Smooth muscle cell (in vitro differentiated cells): ENCODE results near the gene ABCG1. TPM values are rescaled to one million over a fixed set of nuclear protein-coding genes. Genes with fewer than 3 reads are reported as not detected.

Source experiments
- DNase-seq: peaks from one replicate; lab custom pipeline; 2025; ENCODE audit not compliant: unreplicated experiment; lab: John Stamatoyannopoulos, UW
- H2AFZ ChIP-seq: fragments of 200-600 bp; sonication (generic); 2 replicates; pipeline ENCODE4 v1.6.0; 2016; ENCODE audit warnings: antibody characterized with exemption, low read depth, mild to moderate bottlenecking
- H3F3A ChIP-seq: fragments of 200-600 bp; sonication (generic); 2 replicates; pipeline ENCODE4 v1.6.0; 2017; ENCODE audit warnings: antibody characterized with exemption, low read depth
- H3K27ac ChIP-seq: fragments of 200-600 bp; sonication (generic); 2 replicates; pipeline ENCODE4 v1.5.1; 2016; ENCODE audit warnings: low read depth, mild to moderate bottlenecking
- H3K27me3 ChIP-seq: fragments of 200-600 bp; sonication (generic); 2 replicates; pipeline ENCODE4 v1.6.1; 2016; ENCODE audit warnings: low read depth, mild to moderate bottlenecking
- H3K36me3 ChIP-seq: fragments of 200-600 bp; sonication (generic); 2 replicates; pipeline ENCODE4 v1.5.1; 2016; ENCODE audit warnings: low read depth
- H3K4me1 ChIP-seq: fragments of 200-600 bp; sonication (generic); 2 replicates; pipeline ENCODE4 v1.5.1; 2016; ENCODE audit warnings: low read depth
- H3K4me2 ChIP-seq: fragments of 200-600 bp; sonication (generic); 2 replicates; pipeline ENCODE4 v1.6.0; 2016; ENCODE audit warnings: mild to moderate bottlenecking
- H3K4me3 ChIP-seq: fragments of 200-600 bp; sonication (generic); 2 replicates; pipeline ENCODE4 v1.5.1; 2016; ENCODE audit warnings: mild to moderate bottlenecking
- H3K79me2 ChIP-seq: fragments of 200-600 bp; sonication (generic); 2 replicates; pipeline ENCODE4 v1.6.0; 2016; ENCODE audit warnings: low read depth, mild to moderate bottlenecking
- H3K9ac ChIP-seq: fragments of 200-600 bp; sonication (generic); 2 replicates; pipeline ENCODE4 v1.6.0; 2016; ENCODE audit warnings: low read depth
- H3K9me3 ChIP-seq: fragments of 200-600 bp; sonication (generic); replicated peaks from 2 replicates; pipeline ENCODE4 v1.5.1; 2016; ENCODE audit warnings: low read depth
- H4K20me1 ChIP-seq: fragments of 200-600 bp; sonication (generic); 2 replicates; pipeline ENCODE4 v1.6.0; 2016; ENCODE audit warnings: low read depth
- WGBS: methylation state at CpG from one replicate; pipeline ENCODE4 v1.1.7; 2016; ENCODE audit warnings: low lambda C conversion rate; 5-methylcytosine and 5-hydroxymethylcytosine counted together
- polyA plus RNA-seq: library from polyadenylated mRNA; unstranded; fragments of >200 nt; fragmentation: Nextera tagmentation; extraction: Ambion mirVana; gene quantifications from 2 replicates; pipeline ENCODE4 v1.2.1, GENCODE V29; 2016
- total RNA-seq: library from RNA; depleted of rRNA; stranded (reverse); fragments of >200 nt; gene quantifications from 2 replicates; pipeline ENCODE4 v1.2.3, GENCODE V29; 2014
- TF ChIP-seq, protein P1 (sequence below): fragments of 200-600 bp; sonication (generic); IDR thresholded peaks from 2 replicates; pipeline ENCODE4 v1.5.1; 2017; ENCODE audit warnings: borderline replicate concordance, mild to moderate bottlenecking, antibody characterized with exemption; ENCODE audit not compliant: insufficient read depth, poor library complexity, severe bottlenecking

The ABCG1 gene
- total and polyA plus RNA-seq, 2 experiments from 2014 or later = 0.55 to 2.9 TPM

DNA sequence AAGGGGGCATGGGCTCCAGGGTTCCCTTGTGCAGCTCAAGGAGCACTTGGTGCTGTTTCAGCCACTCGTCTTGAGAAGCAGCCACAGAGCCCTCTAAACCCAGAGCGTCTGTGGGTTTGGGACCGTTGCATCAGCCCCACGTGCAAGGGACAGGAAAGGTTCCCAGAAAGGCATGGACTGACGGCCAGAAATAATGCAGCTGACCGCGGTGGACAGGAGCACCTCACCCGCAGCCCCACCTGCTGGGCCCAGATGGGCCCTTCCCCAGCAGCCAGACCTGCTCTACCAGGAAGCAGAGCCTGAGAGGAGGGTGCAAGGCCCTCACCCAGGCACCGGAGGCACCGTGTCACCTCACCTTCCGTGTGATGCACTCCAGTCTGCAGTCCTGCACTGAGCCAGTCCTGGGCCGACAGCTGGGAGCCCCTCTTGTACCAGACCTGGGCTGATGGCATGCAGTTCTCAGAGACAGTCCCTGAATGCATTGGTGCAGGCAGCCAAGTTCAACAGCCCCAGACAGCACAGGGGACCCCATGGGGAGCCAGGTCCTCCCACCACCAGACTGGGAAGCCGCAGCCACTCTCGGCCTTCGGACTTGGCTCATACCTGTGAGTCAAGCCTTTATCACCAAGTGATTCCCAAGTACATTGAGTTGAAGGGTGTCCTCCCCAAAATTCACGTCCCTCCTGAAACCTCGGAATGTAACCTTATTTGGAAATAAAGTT is 101.1 kb downstream of the ABCG1 start:
- Histone ChIP-seq H3K79me2 (no peaks in the 10 kb centered on the region), H3K36me3 (no peaks in the 10 kb centered on the region), H4K20me1 (no peaks in the 10 kb centered on the region), H3K4me3 (no peak overlapping the region), H3K9ac (no peak overlapping the region), H3K9me3 (no peaks in the 10 kb centered on the region), H3K27me3 (no peaks in the 10 kb centered on the region), H2AFZ (no peak overlapping the region), H3K27ac (no peak overlapping the region), H3K4me2 (no peak overlapping the region), H3F3A (no peaks in the 10 kb centered on the region), H3K4me1 (peaks cover 8% of the 10 kb centered on the region)
- 91% methylated on average over 17 of the region's 17 CpGs for WGBS
- TF ChIP-seq, protein P1, sequence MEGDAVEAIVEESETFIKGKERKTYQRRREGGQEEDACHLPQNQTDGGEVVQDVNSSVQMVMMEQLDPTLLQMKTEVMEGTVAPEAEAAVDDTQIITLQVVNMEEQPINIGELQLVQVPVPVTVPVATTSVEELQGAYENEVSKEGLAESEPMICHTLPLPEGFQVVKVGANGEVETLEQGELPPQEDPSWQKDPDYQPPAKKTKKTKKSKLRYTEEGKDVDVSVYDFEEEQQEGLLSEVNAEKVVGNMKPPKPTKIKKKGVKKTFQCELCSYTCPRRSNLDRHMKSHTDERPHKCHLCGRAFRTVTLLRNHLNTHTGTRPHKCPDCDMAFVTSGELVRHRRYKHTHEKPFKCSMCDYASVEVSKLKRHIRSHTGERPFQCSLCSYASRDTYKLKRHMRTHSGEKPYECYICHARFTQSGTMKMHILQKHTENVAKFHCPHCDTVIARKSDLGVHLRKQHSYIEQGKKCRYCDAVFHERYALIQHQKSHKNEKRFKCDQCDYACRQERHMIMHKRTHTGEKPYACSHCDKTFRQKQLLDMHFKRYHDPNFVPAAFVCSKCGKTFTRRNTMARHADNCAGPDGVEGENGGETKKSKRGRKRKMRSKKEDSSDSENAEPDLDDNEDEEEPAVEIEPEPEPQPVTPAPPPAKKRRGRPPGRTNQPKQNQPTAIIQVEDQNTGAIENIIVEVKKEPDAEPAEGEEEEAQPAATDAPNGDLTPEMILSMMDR = no peak
- no peak for DNase-seq

DNA sequence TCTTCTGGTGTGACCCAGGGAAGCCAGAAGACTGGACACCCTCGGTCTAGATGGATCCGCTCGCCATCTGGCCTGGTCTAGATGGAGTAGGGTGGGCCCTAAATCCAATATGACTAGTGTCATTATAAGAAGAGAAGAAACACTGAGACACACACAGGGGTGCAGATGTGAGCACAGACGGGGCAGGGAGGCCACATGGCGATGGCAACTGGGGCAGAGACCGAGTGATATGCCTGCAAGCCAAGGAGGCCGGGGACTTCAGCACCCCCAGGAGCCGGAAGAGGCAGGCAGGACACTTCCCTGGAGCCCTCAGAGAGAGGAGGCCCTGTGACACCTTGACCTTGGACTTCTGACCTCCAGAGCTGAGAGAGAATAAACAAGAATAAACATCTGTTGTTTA is 101.9 kb downstream of the ABCG1 start:
- H3K27me3 ChIP-seq = no peaks in the 10 kb centered on the region
- H3K4me3 ChIP-seq = no peak overlapping the region
- no peaks in the 10 kb centered on the region for H3K79me2 ChIP-seq
- WGBS = 94% methylated on average over 8 of the region's 8 CpGs
- H2AFZ ChIP-seq = no peak overlapping the region
- H4K20me1 ChIP-seq = no peaks in the 10 kb centered on the region
- no peaks in the 10 kb centered on the region for H3K36me3 ChIP-seq
- H3K9ac ChIP-seq = no peak overlapping the region
- TF ChIP-seq, protein P1 = no peak
- H3K4me2 ChIP-seq = no peak overlapping the region
- DNase-seq = no peak
- H3K4me1 ChIP-seq = peaks cover 1% of the 10 kb centered on the region
- H3K27ac ChIP-seq = no peak overlapping the region
- no peaks in the 10 kb centered on the region for H3K9me3 ChIP-seq
- H3F3A ChIP-seq = no peaks in the 10 kb centered on the region

DNA sequence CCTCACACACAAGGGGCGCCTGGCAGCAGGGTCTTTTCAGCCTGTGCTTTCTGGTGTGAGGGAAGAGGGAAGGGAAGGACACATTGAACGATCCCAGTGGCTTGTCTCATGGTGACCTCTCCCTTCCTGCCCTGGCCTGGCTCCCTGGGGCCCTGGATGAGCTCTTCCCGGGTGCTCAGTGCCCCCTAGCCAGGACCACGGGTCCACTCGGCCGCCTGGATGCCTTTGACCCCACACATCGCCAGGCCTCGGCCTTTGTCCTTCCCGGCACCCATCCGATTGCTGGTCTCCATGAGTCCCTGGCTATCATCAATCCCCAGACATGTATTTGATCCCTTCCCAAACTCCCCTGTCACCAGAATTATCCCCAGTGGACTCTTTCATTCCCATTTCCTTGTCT is 102.3 kb downstream of the ABCG1 start:
- Histone ChIP-seq H3K9ac (no peak overlapping the region), H3K27me3 (no peaks in the 10 kb centered on the region), H3K9me3 (no peaks in the 10 kb centered on the region), H3K4me1 (no peaks in the 10 kb centered on the region), H4K20me1 (no peaks in the 10 kb centered on the region), H3K4me2 (no peak overlapping the region), H2AFZ (no peak overlapping the region), H3F3A (no peaks in the 10 kb centered on the region), H3K79me2 (no peaks in the 10 kb centered on the region), H3K4me3 (no peak overlapping the region), H3K27ac (no peak overlapping the region), H3K36me3 (no peaks in the 10 kb centered on the region)
- DNase-seq = no peak
- WGBS = 90% methylated on average over 10 of the region's 10 CpGs
- TF ChIP-seq, protein P1 = no peak

DNA sequence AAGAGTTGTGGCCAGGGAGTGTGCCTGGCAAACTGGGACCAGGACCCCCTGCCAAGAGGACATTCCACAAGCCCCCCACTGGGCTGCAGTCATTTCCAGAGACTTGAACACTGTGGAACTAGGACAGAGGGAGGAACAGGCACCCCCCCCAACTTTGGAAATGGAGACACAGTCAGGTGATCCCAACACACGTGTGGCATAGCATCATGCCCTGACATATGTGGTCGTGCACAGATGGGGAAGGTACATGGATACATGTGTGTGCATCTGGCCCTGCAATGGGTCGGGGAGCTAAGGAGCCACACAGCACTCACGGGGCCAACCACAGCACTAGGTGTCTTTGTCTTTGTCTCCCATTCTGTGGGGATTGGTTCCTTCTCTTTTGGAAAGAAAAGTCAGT is 102.9 kb downstream of the ABCG1 start:
- Histone ChIP-seq H3K27me3 (no peaks in the 10 kb centered on the region), H3K4me1 (no peaks in the 10 kb centered on the region), H3K9ac (no peak overlapping the region), H3K27ac (no peak overlapping the region), H3K36me3 (no peaks in the 10 kb centered on the region), H3K4me2 (no peak overlapping the region), H3K9me3 (no peaks in the 10 kb centered on the region), H2AFZ (no peak overlapping the region), H3K4me3 (no peak overlapping the region), H3K79me2 (no peaks in the 10 kb centered on the region), H4K20me1 (no peaks in the 10 kb centered on the region), H3F3A (no peaks in the 10 kb centered on the region)
- TF ChIP-seq, protein P1 = no peak
- DNase-seq = no peak
- WGBS = 90% methylated on average over 4 of the region's 4 CpGs
